GM23338 (cell line): ENCODE data around the gene MARCKS. TPM values are rescaled to one million over a fixed set of nuclear protein-coding genes. Genes with fewer than 3 reads are reported as not detected.

Experiments used
- ATAC-seq: fragments of 200-7000 bp; cut with Tn5 transposase; 3 replicates; pipeline ENCODE4 v1.9.1; 2020
- DNase-seq: peaks from one replicate; pipeline ENCODE4 v3.0.0-alpha.2; 2015; ENCODE audit warnings: low spot score
- H2AFZ ChIP-seq: fragments of 200-600 bp; sonication (generic); 2 replicates; pipeline ENCODE4 v1.8.0; 2016; ENCODE audit warnings: antibody characterized with exemption, mild to moderate bottlenecking, moderate library complexity
- H3F3A ChIP-seq: fragments of 200-600 bp; sonication (generic); replicated peaks from 2 replicates; pipeline ENCODE4 v1.8.0; 2017; ENCODE audit warnings: antibody characterized with exemption, mixed run types, low read depth
- H3K27ac ChIP-seq: fragments of 200-600 bp; sonication (generic); 2 replicates; pipeline ENCODE4 v1.6.1; 2016; ENCODE audit warnings: low read depth
- H3K27me3 ChIP-seq: fragments of 200-600 bp; sonication (generic); 2 replicates; pipeline ENCODE4 v1.8.0; 2016; ENCODE audit warnings: mild to moderate bottlenecking, mixed run types, moderate library complexity; ENCODE audit not compliant: insufficient read depth
- H3K36me3 ChIP-seq: fragments of 200-600 bp; sonication (generic); 2 replicates; pipeline ENCODE4 v1.8.0; 2016; ENCODE audit warnings: mild to moderate bottlenecking; ENCODE audit not compliant: insufficient read depth
- H3K4me1 ChIP-seq: fragments of 200-600 bp; sonication (generic); 2 replicates; pipeline ENCODE4 v1.8.0; 2016; ENCODE audit warnings: mild to moderate bottlenecking, moderate library complexity; ENCODE audit not compliant: insufficient read depth
- H3K4me2 ChIP-seq: fragments of 200-600 bp; sonication (generic); 2 replicates; pipeline ENCODE4 v1.7.1; 2017; ENCODE audit warnings: mixed run types
- H3K4me3 ChIP-seq: fragments of 200-600 bp; sonication (generic); 2 replicates; pipeline ENCODE4 v1.6.1; 2016; ENCODE audit warnings: mixed run types
- H3K79me2 ChIP-seq: fragments of 200-600 bp; sonication (generic); replicated peaks from 2 replicates; pipeline ENCODE4 v1.8.0; 2017; ENCODE audit warnings: mild to moderate bottlenecking; ENCODE audit not compliant: insufficient read depth
- H3K9me2 ChIP-seq: fragments of 200-600 bp; sonication (generic); 2 replicates; pipeline ENCODE4 v1.8.0; 2017; ENCODE audit not compliant: insufficient read depth
- H4K20me1 ChIP-seq: fragments of 200-600 bp; sonication (generic); replicated peaks from 2 replicates; pipeline ENCODE4 v1.8.0; 2017; ENCODE audit warnings: mild to moderate bottlenecking; ENCODE audit not compliant: insufficient read depth
- H3K27ac Mint-ChIP-seq: 2 replicates; pipeline ENCODE4 v1.8.0; 2020; ENCODE audit warnings: inconsistent platforms, mild to moderate bottlenecking, moderate library complexity, mixed read lengths
- H3K27me3 Mint-ChIP-seq: 3 replicates; pipeline ENCODE4 v1.8.0; 2022; ENCODE audit warnings: low read depth, mild to moderate bottlenecking, moderate library complexity, mixed read lengths, inconsistent platforms; ENCODE audit not compliant: insufficient read depth, poor library complexity
- H3K36me3 Mint-ChIP-seq: 3 replicates; pipeline ENCODE4 v1.8.0; 2021; ENCODE audit warnings: low read depth, mild to moderate bottlenecking, inconsistent platforms, moderate library complexity, mixed read lengths
- H3K4me1 Mint-ChIP-seq: 3 replicates; pipeline ENCODE4 v1.8.0; 2020; ENCODE audit warnings: mild to moderate bottlenecking, inconsistent platforms, mixed read lengths
- H3K4me3 Mint-ChIP-seq: 3 replicates; pipeline ENCODE4 v1.8.0; 2021; ENCODE audit warnings: moderate library complexity, mild to moderate bottlenecking, inconsistent platforms, mixed read lengths
- H3K9me3 Mint-ChIP-seq: 3 replicates; pipeline ENCODE4 v1.8.0; 2020; ENCODE audit warnings: moderate library complexity, mild to moderate bottlenecking, inconsistent platforms, mixed read lengths
- CREB1 ChIP-seq: fragments of 250-450 bp; sonication (Bioruptor Pico); IDR thresholded peaks from 2 replicates; pipeline ENCODE4 v1.5.0; 2020; ENCODE audit warnings: low read depth, mild to moderate bottlenecking, moderate library complexity
- CTCF ChIP-seq, 2 experiments: fragments of 200-600 bp in 1 of 2; sonication (generic) in 1 of 2; conservative IDR thresholded peaks; 2 replicates each; pipeline versions ENCODE4 v1.5.1 to v1.6.1; 2016 to 2017; ENCODE audit warnings: antibody characterized with exemption in 2 of 2, low read depth in 2 of 2, mild to moderate bottlenecking in 2 of 2, moderate library complexity in 1 of 2
- EZH2phosphoT487 ChIP-seq: fragments of 200-600 bp; sonication (generic); IDR thresholded peaks from one replicate; pipeline ENCODE4 v1.8.1; 2018; ENCODE audit warnings: antibody characterized with exemption; ENCODE audit not compliant: unreplicated experiment
- NANOG ChIP-seq: IDR thresholded peaks from 2 replicates; pipeline ENCODE4 v1.6.1; 2016; ENCODE audit warnings: antibody characterized with exemption, borderline replicate concordance
- REST ChIP-seq: IDR thresholded peaks from one replicate; pipeline ENCODE4 v1.6.1; 2018; ENCODE audit warnings: antibody characterized with exemption; ENCODE audit not compliant: unreplicated experiment
- ZNF462 ChIP-seq: fragments of 250-450 bp; sonication (Bioruptor Pico); IDR thresholded peaks from 2 replicates; pipeline ENCODE4 v1.5.0; 2020; ENCODE audit warnings: mild to moderate bottlenecking, moderate library complexity
- polyA plus RNA-seq: library from polyadenylated mRNA; unstranded; fragments of >200 nt; fragmentation: Nextera tagmentation; extraction: Ambion mirVana; gene quantifications from 2 replicates; pipeline ENCODE4 v1.2.1, GENCODE V29; 2016
- total RNA-seq: library from RNA; depleted of rRNA; stranded (reverse); fragments of >200 nt; shearing (Covaris generic); gene quantifications from 2 replicates; pipeline ENCODE4 v1.2.3, GENCODE V29; 2014

Gene MARCKS
- total and polyA plus RNA-seq, 2 experiments from 2014 or later = 71.5 to 85.9 TPM

GRCh38 chr6:113847447-113847846, 9.7 kb upstream of the MARCKS start:
- Histone ChIP-seq H3K36me3 (no peaks in the 10 kb centered on the region), H3K9me2 (no peaks in the 10 kb centered on the region), H3K4me2 (no peak overlapping the region), H4K20me1 (no peaks in the 10 kb centered on the region), H3K4me1 (no peaks in the 10 kb centered on the region), H3F3A (no peaks in the 10 kb centered on the region), H3K27ac (no peak overlapping the region), H2AFZ (no peak overlapping the region; the same call in 1 of the 2 replicates), H3K27me3 (peaks cover 20% of the 10 kb centered on the region), H3K4me3 (no peak overlapping the region), H3K79me2 (no peaks in the 10 kb centered on the region)
- Mint-ChIP-seq H3K4me3 (no peak overlapping the region), H3K4me1 (peaks cover 5% of the 10 kb centered on the region), H3K36me3 (no peaks in the 10 kb centered on the region), H3K9me3 (no peaks in the 10 kb centered on the region), H3K27me3 (peaks cover 6% of the 10 kb centered on the region), H3K27ac (no peak overlapping the region)
- DNase-seq (no peak), ATAC-seq (no peak)
- TF ChIP-seq REST (no peak), NANOG (no peak)

- no peaks in the 10 kb centered on the region for H3K36me3 Mint-ChIP-seq
- no peaks in the 10 kb centered on the region for H3F3A ChIP-seq
- H3K4me3 ChIP-seq = no peak overlapping the region
- H3K27me3 Mint-ChIP-seq = peaks cover 6% of the 10 kb centered on the region
- DNase-seq (no peak), ATAC-seq (no peak)
- H2AFZ ChIP-seq = no peak overlapping the region
- H3K9me2 ChIP-seq = no peaks in the 10 kb centered on the region
- H3K79me2 ChIP-seq = no peaks in the 10 kb centered on the region
- H3K36me3 ChIP-seq = no peaks in the 10 kb centered on the region
- H4K20me1 ChIP-seq = no peaks in the 10 kb centered on the region
- no peaks in the 10 kb centered on the region for H3K4me1 ChIP-seq
- no peak overlapping the region for H3K4me3 Mint-ChIP-seq
- H3K27me3 ChIP-seq = peaks cover 28% of the 10 kb centered on the region
- H3K4me2 ChIP-seq = no peak overlapping the region
- H3K27ac ChIP-seq = no peak overlapping the region
- no peaks in the 10 kb centered on the region for H3K9me3 Mint-ChIP-seq
- H3K4me1 Mint-ChIP-seq = peaks cover 5% of the 10 kb centered on the region
- no peak overlapping the region for H3K27ac Mint-ChIP-seq
- TF ChIP-seq REST = no peak
- TF ChIP-seq ZNF462 (CRISPR knock-in tag) = no peak
- no peak for TF ChIP-seq NANOG
- TF ChIP-seq EZH2phosphoT487 = no peak
- TF ChIP-seq CREB1 (CRISPR knock-in tag) = no peak
- TF ChIP-seq CTCF (conservative IDR thresholded peaks at IDR 0.05; ENCODE audit: low read depth in 2 of 2) = no peak
These were observed 8.9 kb upstream of the MARCKS start for GRCh38 chr6:113848280-113848679.
